ENCODE results near the gene IGFBP7.

GRCh38 chr4:57109411-57109846, 756 bp downstream of the IGFBP7 start:
- TF ChIP-seq, protein P1, sequence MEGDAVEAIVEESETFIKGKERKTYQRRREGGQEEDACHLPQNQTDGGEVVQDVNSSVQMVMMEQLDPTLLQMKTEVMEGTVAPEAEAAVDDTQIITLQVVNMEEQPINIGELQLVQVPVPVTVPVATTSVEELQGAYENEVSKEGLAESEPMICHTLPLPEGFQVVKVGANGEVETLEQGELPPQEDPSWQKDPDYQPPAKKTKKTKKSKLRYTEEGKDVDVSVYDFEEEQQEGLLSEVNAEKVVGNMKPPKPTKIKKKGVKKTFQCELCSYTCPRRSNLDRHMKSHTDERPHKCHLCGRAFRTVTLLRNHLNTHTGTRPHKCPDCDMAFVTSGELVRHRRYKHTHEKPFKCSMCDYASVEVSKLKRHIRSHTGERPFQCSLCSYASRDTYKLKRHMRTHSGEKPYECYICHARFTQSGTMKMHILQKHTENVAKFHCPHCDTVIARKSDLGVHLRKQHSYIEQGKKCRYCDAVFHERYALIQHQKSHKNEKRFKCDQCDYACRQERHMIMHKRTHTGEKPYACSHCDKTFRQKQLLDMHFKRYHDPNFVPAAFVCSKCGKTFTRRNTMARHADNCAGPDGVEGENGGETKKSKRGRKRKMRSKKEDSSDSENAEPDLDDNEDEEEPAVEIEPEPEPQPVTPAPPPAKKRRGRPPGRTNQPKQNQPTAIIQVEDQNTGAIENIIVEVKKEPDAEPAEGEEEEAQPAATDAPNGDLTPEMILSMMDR (IDR thresholded peaks at IDR 0.05; ENCODE audit: low read length) = no peak
- no peak for TF ChIP-seq EZH2 (optimal IDR thresholded peaks at IDR 0.05; ENCODE audit: low read depth, low read length)

All from MM.1S (cell line).